Stimulated activated CD4-positive, alpha-beta T cell treated with anti-CD3 and anti-CD28 coated beads, Interleukin-1b, Interleukin-23, amount 100 ng/mL, for 4 hours (primary cell): ENCODE results near the gene INAFM1.
"Not testable (repeated sequence)": the region's sequence is repeated elsewhere in the genome, so short reads cannot be mapped to it uniquely, and the experiment has no call there.

Experiments
- DNase-seq, 2 donors: peaks; one replicate each; pipeline ENCODE4 v3.0.0-alpha.2; 2020; ENCODE audit warnings: low read depth in 2 of 2

INAFM1 gene

GRCh38 chr19:47240996-47241918 lies 33.4 kb upstream of the INAFM1 start:
- peak; percentile 81 to 90 for DNase-seq

- no peak for DNase-seq
These were observed 32.6 kb upstream of the INAFM1 start for GRCh38 chr19:47241919-47242577.

GRCh38 chr19:47243364-47243775 lies 31.3 kb upstream of the INAFM1 start:
- no peak for DNase-seq

GRCh38 chr19:47243776-47244547 lies 30.7 kb upstream of the INAFM1 start:
- DNase-seq = peak; percentile 81 to 90

- peak; percentile 78 to 83 for DNase-seq
These were observed 27.2 kb upstream of the INAFM1 start for GRCh38 chr19:47247308-47247990.

- not testable (repeated sequence) for DNase-seq
These were observed 21.7 kb upstream of the INAFM1 start for GRCh38 chr19:47253016-47253415.

- no peak for DNase-seq
These were observed 21.2 kb upstream of the INAFM1 start for GRCh38 chr19:47253467-47253881.

- DNase-seq = no peak
These were observed 20.7 kb upstream of the INAFM1 start for GRCh38 chr19:47253970-47254369.

GRCh38 chr19:47255879-47256692 lies 18.6 kb upstream of the INAFM1 start, which contains the start of gene CCDC9:
Gene CCDC9, plus strand, starts transcription at chr19:47256525. Its CDS starts 1,876 bp downstream, at chr19:47258401.
- no peak for DNase-seq

GRCh38 chr19:47256693-47257410 lies 17.8 kb upstream of the INAFM1 start:
- peak; percentile 99 to 100 for DNase-seq

GRCh38 chr19:47257411-47258169 lies 17.1 kb upstream of the INAFM1 start:
- DNase-seq = no peak

GRCh38 chr19:47258434-47258833 lies 16.3 kb upstream of the INAFM1 start:
- DNase-seq = no peak

GRCh38 chr19:47258895-47259555 lies 15.7 kb upstream of the INAFM1 start:
- no peak for DNase-seq

- no peak for DNase-seq
These were observed 14.2 kb upstream of the INAFM1 start for GRCh38 chr19:47260476-47260875.

- not testable (repeated sequence) for DNase-seq
These were observed 12.5 kb upstream of the INAFM1 start for GRCh38 chr19:47261946-47262793.

GRCh38 chr19:47264629-47265028 lies 10.1 kb upstream of the INAFM1 start:
- no peak for DNase-seq

GRCh38 chr19:47266401-47266941 lies 8.2 kb upstream of the INAFM1 start:
- DNase-seq = no peak
